Measurements from ENCODE around the gene PIGR. TPM values are rescaled to one million over a fixed set of nuclear protein-coding genes. Genes with fewer than 3 reads are reported as not detected.

Gene PIGR
- total RNA-seq, 1 donor from 2014 or later: not detected

DNA sequence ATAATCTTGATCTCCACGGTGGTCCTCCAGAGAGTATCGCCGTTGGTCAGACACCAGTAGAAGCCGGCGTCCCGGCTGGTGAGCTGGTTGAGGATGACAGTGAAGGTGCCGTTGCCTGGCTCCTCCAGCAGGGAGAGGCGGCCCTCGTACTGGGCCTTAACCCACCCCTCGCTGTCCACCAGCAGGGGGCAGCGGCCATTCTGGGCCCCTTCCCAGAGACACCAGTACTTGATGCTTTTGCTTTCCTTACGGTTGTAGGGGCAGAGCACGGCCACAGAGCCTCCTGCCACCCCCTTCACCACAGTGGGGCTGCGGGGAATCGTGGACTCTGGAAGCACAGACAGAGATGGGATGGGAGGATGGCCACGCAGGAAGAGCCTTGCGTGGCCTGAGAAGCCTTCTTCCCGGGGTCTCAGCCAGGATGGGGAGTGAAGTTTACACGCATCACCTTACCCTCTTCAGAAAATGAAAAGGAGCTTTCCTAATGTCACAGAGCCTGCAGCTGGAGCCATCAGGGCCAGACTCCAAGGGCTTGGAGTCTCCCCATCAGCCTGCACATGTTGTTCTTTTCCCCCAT lies 10.7 kb downstream of the PIGR start:
- H3K27me3 Mint-ChIP-seq (ENCODE audit: low read depth): peaks cover 8% of the 10 kb centered on the region
- no peaks in the 10 kb centered on the region for H3K9me3 Mint-ChIP-seq (ENCODE audit: low read depth)
- no peak for DNase-seq (ENCODE audit: low spot score)
- no peak overlapping the region for H3K4me3 Mint-ChIP-seq (ENCODE audit: unreplicated experiment)
- H3K27ac Mint-ChIP-seq (ENCODE audit: unreplicated experiment): no peak overlapping the region
- TF ChIP-seq, protein P1, sequence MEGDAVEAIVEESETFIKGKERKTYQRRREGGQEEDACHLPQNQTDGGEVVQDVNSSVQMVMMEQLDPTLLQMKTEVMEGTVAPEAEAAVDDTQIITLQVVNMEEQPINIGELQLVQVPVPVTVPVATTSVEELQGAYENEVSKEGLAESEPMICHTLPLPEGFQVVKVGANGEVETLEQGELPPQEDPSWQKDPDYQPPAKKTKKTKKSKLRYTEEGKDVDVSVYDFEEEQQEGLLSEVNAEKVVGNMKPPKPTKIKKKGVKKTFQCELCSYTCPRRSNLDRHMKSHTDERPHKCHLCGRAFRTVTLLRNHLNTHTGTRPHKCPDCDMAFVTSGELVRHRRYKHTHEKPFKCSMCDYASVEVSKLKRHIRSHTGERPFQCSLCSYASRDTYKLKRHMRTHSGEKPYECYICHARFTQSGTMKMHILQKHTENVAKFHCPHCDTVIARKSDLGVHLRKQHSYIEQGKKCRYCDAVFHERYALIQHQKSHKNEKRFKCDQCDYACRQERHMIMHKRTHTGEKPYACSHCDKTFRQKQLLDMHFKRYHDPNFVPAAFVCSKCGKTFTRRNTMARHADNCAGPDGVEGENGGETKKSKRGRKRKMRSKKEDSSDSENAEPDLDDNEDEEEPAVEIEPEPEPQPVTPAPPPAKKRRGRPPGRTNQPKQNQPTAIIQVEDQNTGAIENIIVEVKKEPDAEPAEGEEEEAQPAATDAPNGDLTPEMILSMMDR (IDR thresholded peaks at IDR 0.05): peak; percentile 54
- H3K36me3 Mint-ChIP-seq (ENCODE audit: low read depth): no peaks in the 10 kb centered on the region
- H3K4me1 Mint-ChIP-seq (ENCODE audit: low read depth): no peaks in the 10 kb centered on the region

DNA sequence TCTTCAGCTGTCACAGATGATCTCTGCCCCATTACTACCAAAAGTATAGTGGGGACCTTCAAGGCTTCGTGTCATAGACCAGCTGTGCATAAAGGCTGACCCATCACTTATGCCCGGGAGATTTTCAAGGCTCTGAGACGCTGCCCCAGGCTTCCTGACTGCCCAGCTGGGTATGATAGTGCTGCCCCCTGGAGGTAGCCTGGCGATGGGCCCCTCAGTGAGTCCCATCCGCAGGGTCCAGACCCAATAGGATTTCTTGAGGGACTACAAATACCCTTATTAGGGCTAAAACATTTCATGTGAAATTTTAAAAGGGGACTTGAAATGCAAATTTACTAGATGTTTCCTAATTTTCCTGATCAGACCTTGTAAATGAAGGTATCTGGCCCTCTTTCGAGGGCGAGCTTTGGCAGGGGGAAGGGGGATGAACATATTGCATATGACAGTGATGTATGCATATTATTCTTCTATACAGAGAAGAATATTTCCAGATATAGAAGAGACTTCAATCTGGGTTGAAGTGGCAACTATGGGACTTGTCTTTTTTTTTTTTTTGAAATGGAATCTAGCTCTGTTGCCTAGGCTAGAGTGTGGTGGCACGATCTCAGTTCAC lies 12.8 kb downstream of the PIGR start:
- TF ChIP-seq, protein P1 (IDR thresholded peaks at IDR 0.05): peak; percentile 64
- no peak overlapping the region for H3K27ac Mint-ChIP-seq (ENCODE audit: unreplicated experiment)
- DNase-seq (ENCODE audit: low spot score): no peak
- peaks cover 4% of the 10 kb centered on the region for H3K27me3 Mint-ChIP-seq (ENCODE audit: low read depth)
- no peaks in the 10 kb centered on the region for H3K9me3 Mint-ChIP-seq (ENCODE audit: low read depth)
- H3K4me1 Mint-ChIP-seq (ENCODE audit: low read depth): no peaks in the 10 kb centered on the region
- no peak overlapping the region for H3K4me3 Mint-ChIP-seq (ENCODE audit: unreplicated experiment)
- H3K36me3 Mint-ChIP-seq (ENCODE audit: low read depth): no peaks in the 10 kb centered on the region

DNA sequence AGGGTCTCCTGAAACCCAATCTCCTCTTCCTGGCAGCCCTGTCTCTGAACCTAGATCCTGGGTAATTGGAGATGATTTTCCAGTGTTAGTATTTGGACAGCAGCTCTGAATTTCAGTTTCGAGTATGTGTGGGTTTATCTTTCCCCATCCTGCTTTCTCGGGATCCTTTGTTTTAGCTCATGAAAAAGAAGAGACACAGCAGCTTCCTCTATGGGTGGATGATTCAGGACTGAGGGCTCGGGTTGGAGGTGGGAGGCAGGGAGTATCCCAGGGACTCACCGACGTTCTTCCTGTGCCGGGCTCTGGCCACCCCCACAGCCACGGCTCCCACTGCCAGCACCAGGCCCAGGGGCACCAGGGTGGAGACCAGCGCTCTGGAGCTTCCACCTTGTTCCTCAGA lies 14.1 kb downstream of the PIGR start:
- TF ChIP-seq, protein P1 (IDR thresholded peaks at IDR 0.05): no peak
- Mint-ChIP-seq H3K27me3 (ENCODE audit: low read depth) (peaks cover 3% of the 10 kb centered on the region), H3K9me3 (ENCODE audit: low read depth) (no peaks in the 10 kb centered on the region), H3K27ac (ENCODE audit: unreplicated experiment) (no peak overlapping the region), H3K4me3 (ENCODE audit: unreplicated experiment) (no peak overlapping the region), H3K4me1 (ENCODE audit: low read depth) (no peaks in the 10 kb centered on the region), H3K36me3 (ENCODE audit: low read depth) (no peaks in the 10 kb centered on the region)
- DNase-seq (ENCODE audit: low spot score): no peak

DNA sequence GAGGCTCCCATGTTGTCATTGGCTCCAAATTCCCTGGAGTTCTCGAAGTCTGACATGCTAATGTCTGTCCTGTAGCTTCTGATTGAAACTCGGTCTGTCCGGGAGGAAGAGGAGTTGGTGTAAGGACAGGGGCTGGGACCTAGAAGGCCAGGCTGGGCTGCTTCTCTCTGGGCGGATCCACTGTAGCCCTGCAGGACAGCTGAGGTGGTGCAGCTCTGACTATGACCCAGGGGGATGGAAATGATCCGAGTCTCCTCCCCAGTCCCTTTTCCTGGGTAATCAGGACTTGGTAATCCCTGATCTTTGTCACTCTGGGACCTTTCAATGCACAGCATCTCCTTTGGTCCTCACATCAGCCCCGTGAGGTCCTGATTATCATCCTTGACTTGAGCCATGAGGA lies 14.6 kb downstream of the PIGR start:
- Mint-ChIP-seq H3K4me1 (ENCODE audit: low read depth) (no peaks in the 10 kb centered on the region), H3K36me3 (ENCODE audit: low read depth) (no peaks in the 10 kb centered on the region), H3K4me3 (ENCODE audit: unreplicated experiment) (no peak overlapping the region), H3K27me3 (ENCODE audit: low read depth) (no peaks in the 10 kb centered on the region), H3K27ac (ENCODE audit: unreplicated experiment) (no peak overlapping the region), H3K9me3 (ENCODE audit: low read depth) (no peaks in the 10 kb centered on the region)
- TF ChIP-seq, protein P1 (IDR thresholded peaks at IDR 0.05): peak; percentile 17
- no peak for DNase-seq (ENCODE audit: low spot score)

DNA sequence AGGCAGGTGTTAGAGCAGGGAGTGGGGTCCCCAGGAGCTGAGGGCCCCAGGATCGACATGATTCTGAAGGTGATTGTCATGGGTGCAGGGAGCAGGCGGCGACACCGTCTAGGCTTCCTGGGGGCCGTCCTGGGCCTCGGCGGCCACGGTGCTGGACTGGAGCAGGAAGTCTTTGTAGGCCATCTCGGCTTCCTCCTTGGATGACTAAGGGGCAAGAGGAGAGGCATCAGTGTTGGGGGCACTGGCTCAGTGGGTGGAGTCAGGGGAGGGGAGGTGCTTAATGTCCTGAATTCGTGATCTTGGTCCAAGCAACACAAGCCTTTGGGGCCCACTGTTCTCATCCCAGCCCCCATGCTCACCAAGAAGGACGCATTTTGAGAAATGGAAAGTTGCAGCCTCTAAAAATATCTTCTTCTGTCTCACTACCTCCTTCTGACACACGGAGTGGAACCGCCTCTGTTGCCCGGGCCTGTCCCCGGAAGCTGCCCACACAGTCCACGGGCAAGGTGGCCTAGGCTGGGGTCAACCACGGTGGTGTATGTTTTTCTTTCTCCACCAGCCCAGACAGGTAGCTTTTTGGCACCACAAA lies 16.0 kb downstream of the PIGR start:
- Mint-ChIP-seq H3K4me3 (ENCODE audit: unreplicated experiment) (no peak overlapping the region), H3K27ac (ENCODE audit: unreplicated experiment) (no peak overlapping the region), H3K36me3 (ENCODE audit: low read depth) (no peaks in the 10 kb centered on the region), H3K9me3 (ENCODE audit: low read depth) (no peaks in the 10 kb centered on the region), H3K27me3 (ENCODE audit: low read depth) (no peaks in the 10 kb centered on the region), H3K4me1 (ENCODE audit: low read depth) (no peaks in the 10 kb centered on the region)
- TF ChIP-seq, protein P1 (IDR thresholded peaks at IDR 0.05): no peak
- no peak for DNase-seq (ENCODE audit: low spot score)
